ENCODE results near the gene HDAC8.

HDAC8 gene

GRCh38 chrX:72396117-72396516, 176.5 kb downstream of the HDAC8 start:
- TF ChIP-seq TAF1 (IDR thresholded peaks at IDR 0.05; ENCODE audit: borderline replicate concordance, insufficient read depth, low read length) (no peak), REST (IDR thresholded peaks at IDR 0.05; ENCODE audit: insufficient read depth in 1 of 2, low read depth in 2 of 2, low read length in 2 of 2) (no peak), FOXP2 (optimal IDR thresholded peaks at IDR 0.05; ENCODE audit: borderline replicate concordance, extremely low read depth, extremely low read length, insufficient read depth) (no peak), POLR2AphosphoS5 (IDR thresholded peaks at IDR 0.05; ENCODE audit: low read depth, low read length) (no peak), SIN3A (IDR thresholded peaks at IDR 0.05; ENCODE audit: borderline replicate concordance, insufficient read depth, low read length) (no peak)

GRCh38 chrX:72395237-72395636, 177.4 kb downstream of the HDAC8 start:
- TF ChIP-seq POLR2AphosphoS5 (IDR thresholded peaks at IDR 0.05; ENCODE audit: low read depth, low read length) (no peak), SIN3A (IDR thresholded peaks at IDR 0.05; ENCODE audit: borderline replicate concordance, insufficient read depth, low read length) (no peak), REST (IDR thresholded peaks at IDR 0.05; ENCODE audit: insufficient read depth in 1 of 2, low read depth in 2 of 2, low read length in 2 of 2) (no peak), TAF1 (IDR thresholded peaks at IDR 0.05; ENCODE audit: borderline replicate concordance, insufficient read depth, low read length) (no peak), FOXP2 (optimal IDR thresholded peaks at IDR 0.05; ENCODE audit: borderline replicate concordance, extremely low read depth, extremely low read length, insufficient read depth) (no peak)

GRCh38 chrX:72394518-72395170, 178.0 kb downstream of the HDAC8 start:
- TF ChIP-seq TAF1 (IDR thresholded peaks at IDR 0.05; ENCODE audit: borderline replicate concordance, insufficient read depth, low read length) (no peak), SIN3A (IDR thresholded peaks at IDR 0.05; ENCODE audit: borderline replicate concordance, insufficient read depth, low read length) (no peak), POLR2AphosphoS5 (IDR thresholded peaks at IDR 0.05; ENCODE audit: low read depth, low read length) (no peak), FOXP2 (optimal IDR thresholded peaks at IDR 0.05; ENCODE audit: borderline replicate concordance, extremely low read depth, extremely low read length, insufficient read depth) (no peak), REST (IDR thresholded peaks at IDR 0.05; ENCODE audit: insufficient read depth in 1 of 2, low read depth in 2 of 2, low read length in 2 of 2) (no peak)

- no peak for TF ChIP-seq REST (IDR thresholded peaks at IDR 0.05; ENCODE audit: insufficient read depth in 1 of 2, low read depth in 2 of 2, low read length in 2 of 2)
- TF ChIP-seq FOXP2 (optimal IDR thresholded peaks at IDR 0.05; ENCODE audit: borderline replicate concordance, extremely low read depth, extremely low read length, insufficient read depth) = no peak
- TF ChIP-seq SIN3A (IDR thresholded peaks at IDR 0.05; ENCODE audit: borderline replicate concordance, insufficient read depth, low read length) = no peak
- TF ChIP-seq POLR2AphosphoS5 (IDR thresholded peaks at IDR 0.05; ENCODE audit: low read depth, low read length) = no peak
- no peak for TF ChIP-seq TAF1 (IDR thresholded peaks at IDR 0.05; ENCODE audit: borderline replicate concordance, insufficient read depth, low read length)
Observed at GRCh38 chrX:72393836-72394517, 178.7 kb downstream of the HDAC8 start.

Measured in PFSK-1 (cell line).